Stimulated activated CD4-positive, alpha-beta T cell treated with anti-CD3 and anti-CD28 coated beads, Interleukin-1b, Interleukin-23, amount 100 ng/mL, for 1 hour (primary cell): ENCODE results near the gene PDE10A.

Source experiments
- DNase-seq, 2 donors: peaks; one replicate each; pipeline ENCODE4 v3.0.0-alpha.2; 2020; ENCODE audit warnings: low read depth in 2 of 2

PDE10A gene

DNA sequence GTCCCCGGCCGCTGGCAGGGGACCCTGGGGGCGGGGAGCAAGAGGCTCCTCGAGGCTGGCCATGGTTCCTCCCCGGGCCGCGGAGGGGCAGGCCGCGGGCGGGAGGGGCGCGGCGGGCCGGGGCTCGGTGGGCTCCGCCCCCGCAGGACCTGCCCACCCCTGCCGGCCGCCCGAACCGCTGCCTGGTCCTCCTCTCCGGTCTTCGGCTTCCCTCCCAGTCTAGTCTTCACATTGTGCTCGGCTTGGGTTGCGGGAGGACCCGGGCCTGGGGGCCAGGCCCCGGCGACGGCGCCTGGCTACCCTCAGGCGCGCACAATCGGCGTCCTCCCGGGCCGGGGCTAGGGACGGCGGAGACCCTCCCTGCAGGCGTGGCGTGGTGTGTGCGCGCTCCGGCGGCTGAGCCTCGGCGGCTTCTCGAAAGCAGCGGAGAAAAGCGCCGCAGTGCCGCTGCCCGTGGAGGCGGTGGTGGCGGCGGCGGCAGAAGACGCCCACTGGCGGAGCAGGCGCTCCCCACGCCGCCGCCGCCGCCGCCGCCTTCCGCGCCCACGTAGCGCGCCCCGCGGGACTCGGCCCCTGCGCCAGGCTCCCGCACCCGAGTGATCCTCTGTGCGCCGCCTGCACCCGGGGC, at the start of gene PDE10A:
Gene PDE10A, minus strand, starts transcription at position 493 of the 628 bp plus-strand sequence. Its CDS starts 430 bp downstream, at position 63.
- DNase-seq = no peak

DNA sequence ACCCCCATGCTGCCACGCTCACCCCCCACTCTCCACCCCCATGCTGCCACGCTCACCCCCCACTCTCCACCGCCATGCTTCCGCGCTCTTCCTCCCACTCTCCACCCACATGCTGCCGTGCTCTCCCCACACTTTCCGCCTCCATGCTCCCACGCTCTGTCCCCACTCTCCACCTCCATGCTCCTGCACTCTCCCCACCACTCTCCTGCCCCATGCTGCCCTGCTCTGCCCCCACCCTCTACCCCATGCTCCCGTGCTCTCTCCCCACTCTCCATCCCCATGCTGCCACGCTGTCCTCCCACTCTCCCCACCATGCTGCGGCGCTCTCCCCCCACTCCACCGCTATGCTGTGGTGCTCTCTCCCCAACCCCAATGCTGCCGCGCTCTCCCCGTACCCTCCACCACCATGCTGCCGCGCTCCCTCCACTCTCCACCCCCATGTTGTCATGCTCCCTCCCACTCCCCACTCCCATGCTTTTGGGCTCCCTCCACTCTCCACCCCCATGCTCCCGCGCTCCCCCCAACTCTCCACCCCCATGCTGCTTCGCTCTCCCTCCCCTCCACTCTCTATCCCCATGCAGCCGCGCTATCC, 46.0 kb upstream of the PDE10A start:
- DNase-seq = no peak

GRCh38 chr6:165707067-165707853, 44.2 kb upstream of the PDE10A start:
- no peak for DNase-seq

DNA sequence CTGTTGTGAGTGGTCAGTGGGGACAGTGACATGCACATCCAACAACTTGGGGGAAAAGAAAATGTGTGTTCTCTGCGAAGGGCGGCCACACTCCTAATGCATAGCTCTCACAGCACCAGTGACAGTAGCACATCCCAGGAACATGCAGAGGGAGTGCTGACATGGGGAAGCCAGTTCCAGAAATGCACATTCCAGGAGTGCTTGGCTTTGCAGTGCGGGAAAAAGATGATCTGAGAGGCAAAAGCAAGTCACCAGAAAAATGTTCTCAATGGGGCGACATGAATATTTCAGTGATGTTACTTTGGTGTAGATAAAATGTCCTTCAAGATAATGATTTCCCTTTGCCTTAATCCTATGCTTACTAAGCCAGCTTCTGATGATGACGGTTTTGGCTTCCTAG, 42.9 kb upstream of the PDE10A start:
- no peak for DNase-seq

GRCh38 chr6:165704045-165704748, 41.2 kb upstream of the PDE10A start:
- DNase-seq = no peak

- no peak for DNase-seq
Observed at GRCh38 chr6:165702669-165703068, 39.6 kb upstream of the PDE10A start.

DNA sequence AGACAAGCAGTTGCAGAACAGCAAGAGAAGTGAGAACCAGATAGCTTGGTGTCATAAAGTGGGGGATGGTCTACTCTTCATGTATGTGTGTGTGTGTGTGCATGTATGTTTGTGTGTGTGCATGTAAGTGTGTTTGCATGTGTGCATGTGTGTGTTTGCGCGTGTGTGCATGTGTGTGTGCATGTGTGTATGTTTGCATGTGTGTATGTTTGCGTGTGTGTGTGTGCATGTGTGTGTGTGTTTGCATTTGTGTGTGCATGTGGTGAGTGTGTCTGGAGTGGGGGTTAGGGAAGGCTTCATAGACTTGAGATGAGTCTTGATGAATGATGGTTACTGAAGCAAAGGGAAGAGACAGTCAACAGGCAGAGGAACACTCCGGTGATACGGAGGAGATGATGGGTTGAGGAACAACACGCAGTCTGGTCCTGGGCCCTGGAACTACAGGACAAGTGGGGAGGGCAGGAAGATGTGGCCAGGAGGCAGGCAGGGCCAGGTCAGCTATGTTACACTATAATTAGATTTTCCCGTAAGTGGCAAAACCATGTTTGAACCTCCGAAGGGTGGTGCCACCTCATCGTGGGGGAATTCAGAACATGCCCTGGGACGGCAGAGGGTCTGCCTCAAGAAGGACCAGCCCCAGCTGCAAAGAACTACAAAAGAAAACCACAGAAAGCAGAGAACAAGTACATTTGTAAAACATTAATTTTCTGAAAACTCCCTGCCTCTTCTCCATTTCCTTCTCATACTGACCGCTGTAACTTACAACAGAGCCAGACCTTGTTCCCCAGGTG, 38.7 kb upstream of the PDE10A start:
- DNase-seq = no peak

DNA sequence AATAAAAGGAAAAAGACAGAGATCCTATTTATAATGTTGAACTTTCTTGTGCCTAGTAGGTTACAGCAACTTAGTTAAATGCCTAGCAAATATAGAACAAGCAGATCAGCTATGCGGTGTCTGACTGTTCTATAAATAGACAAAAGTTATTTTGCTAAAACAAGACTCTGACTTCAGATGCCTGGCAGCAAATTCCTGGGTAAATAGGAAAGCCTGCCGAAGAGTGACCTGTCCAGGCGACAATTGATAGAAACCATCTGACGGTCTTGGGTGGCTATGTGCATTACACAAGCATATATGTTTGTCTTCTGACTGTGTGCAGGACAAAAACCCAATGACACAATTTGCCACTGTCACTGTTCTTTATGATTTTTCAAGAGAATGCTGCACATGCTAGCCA, 38.0 kb upstream of the PDE10A start:
- DNase-seq = no peak

DNA sequence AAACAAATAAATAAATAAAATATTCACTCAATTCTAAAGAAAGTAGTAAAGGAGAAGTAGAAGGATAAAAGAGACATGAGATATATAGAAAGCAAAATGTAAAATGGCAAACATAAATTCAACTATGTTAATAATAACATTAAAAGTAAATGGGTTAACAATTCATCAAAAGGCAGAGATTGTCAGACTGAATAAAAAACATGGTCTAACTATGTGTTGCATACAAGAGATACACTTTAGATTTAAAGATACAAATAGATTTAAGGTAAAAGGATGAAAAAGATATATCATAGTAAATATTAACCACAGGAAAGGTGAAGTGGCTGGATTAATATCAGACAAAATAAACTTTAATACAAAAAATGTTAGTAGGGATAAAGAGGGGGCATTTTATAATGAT, 35.8 kb upstream of the PDE10A start:
- DNase-seq = no peak

DNA sequence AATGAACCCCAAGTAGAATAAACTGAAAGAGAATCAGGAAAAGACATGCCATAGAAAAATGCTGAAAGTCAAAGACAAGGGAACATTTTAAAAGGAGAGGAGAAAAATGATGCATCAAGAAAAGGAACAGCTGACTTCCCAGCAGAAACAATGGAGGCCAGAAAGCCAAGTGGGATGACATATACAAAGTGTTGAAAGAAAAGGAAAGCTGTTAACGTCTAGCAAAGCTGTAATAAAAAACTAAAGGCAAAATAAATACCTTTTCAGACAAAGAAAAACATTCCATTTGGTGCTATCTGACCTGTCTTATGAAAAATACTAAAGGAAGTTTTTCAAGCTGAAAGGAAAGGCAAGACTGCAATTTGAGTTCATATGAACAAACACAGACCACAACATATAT, 34.1 kb upstream of the PDE10A start:
- no peak for DNase-seq

- no peak for DNase-seq
Observed at GRCh38 chr6:165695722-165696515, 32.9 kb upstream of the PDE10A start.

GRCh38 chr6:165694296-165694695, 31.3 kb upstream of the PDE10A start:
- DNase-seq = no peak

DNA sequence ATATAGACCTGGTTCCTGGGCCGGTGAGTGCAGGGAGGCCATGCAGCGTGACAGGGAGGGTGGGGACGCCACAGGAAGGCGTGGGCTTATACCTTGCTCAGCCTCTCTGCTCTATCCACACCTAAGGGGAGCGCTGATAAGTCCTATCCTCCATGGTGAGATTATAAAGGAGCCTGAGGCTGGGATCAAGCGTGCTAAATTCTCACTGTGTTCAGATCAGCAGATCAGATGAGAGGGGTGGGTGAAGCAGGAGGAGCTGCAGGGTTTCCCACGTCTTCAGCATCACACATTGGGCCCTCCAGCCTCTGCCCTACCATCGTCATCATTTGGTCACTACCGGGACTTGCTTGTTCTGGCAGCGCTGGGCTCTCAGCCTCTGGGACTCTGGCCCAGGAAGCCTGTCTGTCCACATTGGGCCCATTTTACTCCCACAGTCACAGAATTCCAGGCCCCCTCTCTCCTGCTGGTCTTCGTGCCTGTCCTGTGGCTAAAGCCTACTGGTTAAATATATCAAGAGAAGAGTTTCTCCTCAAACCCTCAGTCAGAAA, 29.1 kb upstream of the PDE10A start:
- DNase-seq = no peak

GRCh38 chr6:165689699-165690098, 26.7 kb upstream of the PDE10A start:
- DNase-seq = no peak

DNA sequence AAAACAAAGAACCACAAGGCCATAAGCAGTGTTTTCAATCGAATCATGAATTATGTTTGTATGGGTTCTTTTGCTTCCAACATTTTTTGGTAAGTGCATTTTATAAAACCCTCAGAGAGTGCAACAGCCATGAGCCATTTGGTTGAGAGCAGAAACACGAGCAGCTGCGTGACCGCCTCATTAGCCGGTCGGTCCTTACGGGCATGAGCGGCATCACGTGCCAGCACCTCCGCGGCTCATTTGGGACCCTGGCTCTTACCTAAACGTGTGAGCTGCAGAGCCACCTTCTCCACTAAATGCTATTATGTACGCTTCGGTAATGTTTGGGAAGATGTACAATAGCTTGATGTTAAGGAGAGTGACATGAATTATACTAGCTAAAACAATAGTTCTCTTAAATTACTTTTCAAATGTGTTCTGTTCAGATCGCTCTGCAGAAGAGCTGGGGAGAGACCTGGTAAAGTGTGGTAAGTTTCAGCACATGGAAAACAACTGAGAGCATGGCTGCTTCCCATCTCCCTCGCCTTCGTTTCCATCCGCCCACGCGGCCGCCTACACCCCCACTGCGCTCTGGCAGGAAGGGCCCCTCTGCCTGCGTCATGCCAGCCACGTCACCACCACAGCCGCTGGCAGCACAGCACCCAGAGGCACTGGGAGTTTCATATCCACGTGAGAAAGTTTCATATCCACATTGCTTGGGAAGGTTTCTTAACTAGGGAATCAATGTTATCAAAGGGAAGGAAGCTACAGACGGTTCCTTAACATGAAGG, 23.7 kb upstream of the PDE10A start:
- DNase-seq = no peak

DNA sequence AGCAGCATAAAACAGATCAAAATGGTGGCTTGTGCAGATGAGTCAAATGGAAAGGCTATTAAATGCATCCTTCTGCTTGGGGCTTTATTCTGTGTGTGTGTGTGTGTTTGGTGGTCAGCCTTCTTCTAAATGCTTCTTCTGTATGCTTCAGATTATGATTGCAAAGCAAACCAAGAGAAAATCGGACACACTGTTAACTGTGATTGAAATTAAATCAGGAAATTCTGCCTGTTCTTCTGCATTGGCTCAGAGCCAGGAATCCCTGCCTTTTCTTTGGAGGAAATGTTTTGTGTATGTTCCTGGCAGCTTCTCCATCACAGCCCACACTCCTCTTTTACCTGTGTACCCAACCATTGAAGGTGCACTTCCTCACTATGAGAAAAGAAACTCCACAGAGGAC, 22.3 kb upstream of the PDE10A start:
- DNase-seq = no peak

GRCh38 chr6:165684333-165684732, 21.3 kb upstream of the PDE10A start:
- no peak for DNase-seq

GRCh38 chr6:165680975-165681374, 17.9 kb upstream of the PDE10A start:
- DNase-seq = no peak

DNA sequence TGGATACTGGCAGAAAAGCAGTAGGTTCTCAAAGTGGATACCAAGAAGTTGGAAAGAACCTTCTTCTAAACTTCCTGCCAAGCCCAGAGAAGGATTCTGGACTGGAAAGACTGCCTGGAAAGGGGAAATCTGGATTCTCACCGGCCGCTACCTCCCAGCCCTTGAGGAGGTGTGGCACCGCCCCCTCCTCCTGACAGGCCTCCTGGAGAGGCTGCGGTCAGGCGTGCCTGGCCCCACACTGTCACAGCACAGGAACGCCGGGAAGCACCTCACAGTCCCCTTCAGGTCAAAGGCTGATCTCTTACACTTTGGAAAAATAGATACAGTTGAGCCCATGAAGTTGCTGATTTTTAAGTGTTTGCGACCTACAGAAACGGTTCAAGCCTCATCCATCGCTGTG, 16.3 kb upstream of the PDE10A start:
- DNase-seq = no peak

DNA sequence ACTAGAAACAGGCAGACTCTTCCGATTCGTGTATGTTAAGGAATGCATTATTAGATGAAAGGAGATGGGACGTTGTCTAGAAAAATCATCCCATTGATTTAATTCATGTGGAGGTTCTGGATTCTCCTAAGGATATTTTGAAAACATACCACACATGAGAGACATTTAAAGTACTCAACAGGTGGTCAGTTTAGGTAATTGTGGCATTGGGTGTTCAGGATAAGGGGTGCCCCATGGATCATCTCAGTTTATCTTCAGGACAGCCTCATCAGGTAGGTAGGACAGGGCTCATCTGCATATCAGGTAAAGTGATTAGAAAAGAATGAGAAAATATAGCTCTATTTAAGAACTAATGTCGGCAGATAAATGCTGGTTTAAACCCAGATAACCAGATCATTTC, 15.9 kb upstream of the PDE10A start:
- DNase-seq = no peak
